ENCODE measurements around the gene CCDC110.
A peak's percentile ranks its signal among the peaks of the same experiment; 100 is the strongest.

Gene CCDC110

GRCh38 chr4:185424905-185425646, 46.5 kb downstream of the CCDC110 start:
- no peak for TF ChIP-seq CTCF (conservative IDR thresholded peaks at IDR 0.05; ENCODE audit: low read depth, low read length)
- DNase-seq (ENCODE audit: low read depth) = no peak
- H3K4me3 ChIP-seq (ENCODE audit: low read length) = peak overlapping the region; percentile 94

- no peak for DNase-seq (ENCODE audit: low read depth)
- no peak overlapping the region for H3K4me3 ChIP-seq (ENCODE audit: low read length)
- no peak for TF ChIP-seq CTCF (conservative IDR thresholded peaks at IDR 0.05; ENCODE audit: low read depth, low read length)
Observed at GRCh38 chr4:185421366-185422124, 50.0 kb downstream of the CCDC110 start.

- DNase-seq (ENCODE audit: low read depth) = no peak
- H3K4me3 ChIP-seq (ENCODE audit: low read length) = no peak overlapping the region
- no peak for TF ChIP-seq CTCF (conservative IDR thresholded peaks at IDR 0.05; ENCODE audit: low read depth, low read length)
Observed at GRCh38 chr4:185416955-185417354, 54.6 kb downstream of the CCDC110 start.

GRCh38 chr4:185412412-185412811, 59.1 kb downstream of the CCDC110 start:
- no peak for TF ChIP-seq CTCF (conservative IDR thresholded peaks at IDR 0.05; ENCODE audit: low read depth, low read length)
- DNase-seq (ENCODE audit: low read depth) = no peak

GRCh38 chr4:185411849-185412248, 59.7 kb downstream of the CCDC110 start:
- TF ChIP-seq CTCF (conservative IDR thresholded peaks at IDR 0.05; ENCODE audit: low read depth, low read length) = no peak
- DNase-seq (ENCODE audit: low read depth) = no peak
- H3K4me3 ChIP-seq (ENCODE audit: low read length) = no peak overlapping the region

More at GRCh38 chr4:185412412-185412811, 59.1 kb downstream of the CCDC110 start:
- no peak overlapping the region for H3K4me3 ChIP-seq (ENCODE audit: low read length)

GRCh38 chr4:185408432-185408831, 63.1 kb downstream of the CCDC110 start:
- TF ChIP-seq CTCF (conservative IDR thresholded peaks at IDR 0.05; ENCODE audit: low read depth, low read length) = no peak
- DNase-seq (ENCODE audit: low read depth) = no peak

More at GRCh38 chr4:185408432-185408831, 63.1 kb downstream of the CCDC110 start:
- H3K4me3 ChIP-seq (ENCODE audit: low read length) = no peak overlapping the region

Measured in retinal pigment epithelial cell (primary cell).